ENCODE measurements around the gene TLCD4. TPM values are rescaled to one million over a fixed set of nuclear protein-coding genes. Genes with fewer than 3 reads are reported as not detected.
A peak's percentile ranks its signal among the peaks of the same experiment; 100 is the strongest.

Gene TLCD4
- total and polyA plus RNA-seq, 2 of the 13 experiments (the other 11 are each of a cell fraction or from before 2014, with no cell fraction given): 4.7 to 14.5 TPM

- TF ChIP-seq MAF1 (CRISPR knock-in tag; IDR thresholded peaks at IDR 0.05; ENCODE audit: borderline replicate concordance) (no peak), SRSF9 (IDR thresholded peaks at IDR 0.05; ENCODE audit: borderline replicate concordance, insufficient read depth, low read depth, low read length, poor library complexity, severe bottlenecking) (no peak), REXO4 (CRISPR knock-in tag; IDR thresholded peaks at IDR 0.05; ENCODE audit: borderline replicate concordance) (no peak), RARG (CRISPR knock-in tag; IDR thresholded peaks at IDR 0.05; ENCODE audit: low read depth) (no peak), ZFX (CRISPR knock-in tag; IDR thresholded peaks at IDR 0.05; ENCODE audit: low read depth) (no peak; the same call in 1 of the 2 replicates), KLF9 (CRISPR knock-in tag; IDR thresholded peaks at IDR 0.05; ENCODE audit: low read depth) (no peak), SMARCC2 (IDR thresholded peaks at IDR 0.05) (no peak), GPBP1L1 (CRISPR knock-in tag; IDR thresholded peaks at IDR 0.05) (no peak), THAP7 (CRISPR knock-in tag; IDR thresholded peaks at IDR 0.05) (no peak), HMG20A (CRISPR knock-in tag; IDR thresholded peaks at IDR 0.05; ENCODE audit: borderline replicate concordance) (no peak; the same call in 1 of the 2 replicates), NR2F1 (CRISPR knock-in tag; IDR thresholded peaks at IDR 0.05) (no peak), SIX1 (CRISPR knock-in tag; IDR thresholded peaks at IDR 0.05; ENCODE audit: borderline replicate concordance) (no peak), GFI1 (CRISPR knock-in tag; IDR thresholded peaks at IDR 0.05; ENCODE audit: borderline replicate concordance) (peak; percentile 26; the same call in 1 of the 2 replicates), MBNL3 (CRISPR knock-in tag; conservative IDR thresholded peaks at IDR 0.05) (no peak), ZNF501 (CRISPR knock-in tag; IDR thresholded peaks at IDR 0.05) (no peak), ZNF83 (CRISPR knock-in tag; IDR thresholded peaks at IDR 0.05; ENCODE audit: borderline replicate concordance) (no peak), HES4 (CRISPR knock-in tag; IDR thresholded peaks at IDR 0.05; ENCODE audit: borderline replicate concordance) (no peak), NAIF1 (CRISPR knock-in tag; IDR thresholded peaks at IDR 0.05; ENCODE audit: borderline replicate concordance) (no peak), DRAP1 (CRISPR knock-in tag; IDR thresholded peaks at IDR 0.05) (peak; percentile 37; the same call in 1 of the 2 replicates), JUNB (CRISPR knock-in tag; IDR thresholded peaks at IDR 0.05; ENCODE audit: borderline replicate concordance) (no peak), TRAFD1 (CRISPR knock-in tag; IDR thresholded peaks at IDR 0.05; ENCODE audit: borderline replicate concordance) (no peak), ZNF138 (CRISPR knock-in tag; IDR thresholded peaks at IDR 0.05; ENCODE audit: low read depth) (no peak), ZNF563 (CRISPR knock-in tag; IDR thresholded peaks at IDR 0.05) (no peak)
These were observed 48.0 kb upstream of the TLCD4 start (continued) for GRCh38 chr1:95068956-95069709.
